HepG2 (cell line): ENCODE data around the gene TUBA1C. TPM values are rescaled to one million over a fixed set of nuclear protein-coding genes. Genes with fewer than 3 reads are reported as not detected.

Experiments
- ATAC-seq: fragments of 200-7000 bp; cut with Tn5 transposase; 3 replicates; pipeline ENCODE4 v1.9.1; 2020; ENCODE audit warnings: mild to moderate bottlenecking, moderate library complexity
- BruUV-seq: library from RNA; stranded (reverse); fragments of 400-500 nt; replicated peaks from 2 replicates; lab custom pipeline; 2021; lab: Mats Ljungman, UMichigan
- CTCF ChIA-PET: fragments of 300-600 bp; formaldehyde crosslinking; extraction: SDS; loops from one replicate; lab custom pipeline; 2021; ENCODE audit warnings: low total read pairs, inconsistent platforms, low intra/inter-chr PET ratio; lab: Yijun Ruan, JAX
- POLR2A ChIA-PET: fragments of 350-600 bp; sonication (Branson Sonifier 250); formaldehyde crosslinking; loops from one replicate; lab custom pipeline; 2020; ENCODE audit warnings: antibody characterized with exemption, inconsistent platforms; lab: Yijun Ruan, JAX
- DNase-seq: peaks from one replicate; pipeline ENCODE4 v3.0.0-alpha.2; 2015; ENCODE audit warnings: low spot score
- FAIRE-seq: peaks from 3 replicates; lab custom pipeline; 2011; peaks lifted over from hg19 to GRCh38; lab: Jason Lieb, UNC
- H2AFZ ChIP-seq: one replicate; pipeline ENCODE4 v1.6.1; 2011; ENCODE audit warnings: low read length, inconsistent platforms
- H3K27ac ChIP-seq: fragments of 300-600 bp; 3 replicates; pipeline ENCODE4 v1.8.0; 2011; ENCODE audit warnings: mixed run types, mild to moderate bottlenecking, mixed read lengths, low read length, inconsistent platforms; ENCODE audit not compliant: insufficient read depth; ENCODE audit errors: extremely low read length
- H3K27me3 ChIP-seq, 2 experiments: fragments of 200-600 bp in 1 of 2; 2 replicates in 1 of 2; 3 replicates in 1 of 2; pipeline versions ENCODE4 v1.6.0 to v1.8.0; 2011; ENCODE audit warnings: low read length in 2 of 2, mild to moderate bottlenecking in 2 of 2, moderate library complexity in 2 of 2, inconsistent platforms in 1 of 2; ENCODE audit not compliant: insufficient read depth in 2 of 2, control insufficient read depth in 1 of 2
- H3K36me3 ChIP-seq, 2 experiments: fragments of 200-600 bp in 1 of 2; replicated peaks in 1 of 2; 2 replicates in 1 of 2; 3 replicates in 1 of 2; pipeline versions ENCODE4 v1.5.1 to v1.8.0; 2011; ENCODE audit warnings: low read length in 2 of 2, inconsistent platforms in 1 of 2; ENCODE audit not compliant: insufficient read depth in 2 of 2, control insufficient read depth in 1 of 2
- H3K4me1 ChIP-seq: 2 replicates; pipeline ENCODE4 v1.5.1; 2012; ENCODE audit warnings: low read length, inconsistent platforms; ENCODE audit not compliant: insufficient read depth
- H3K4me2 ChIP-seq: 2 replicates; pipeline ENCODE4 v1.6.0; 2011; ENCODE audit warnings: low read depth, low read length, inconsistent platforms
- H3K4me3 ChIP-seq, 3 experiments: fragments of 200-600 bp in 1 of 3; sonication (generic), shearing (Covaris generic) in 1 of 3; replicated peaks in 1 of 3; 2 replicates each; pipeline ENCODE4 v1.5.1; 2011 to 2016; ENCODE audit warnings: low read length in 3 of 3, inconsistent platforms in 2 of 3, low read depth in 2 of 3, mild to moderate bottlenecking in 2 of 3, control low read depth in 1 of 3, mixed read lengths in 1 of 3; ENCODE audit not compliant: insufficient read depth in 1 of 3
- H3K79me2 ChIP-seq: one replicate; pipeline ENCODE4 v1.6.1; 2011; ENCODE audit warnings: low read length, inconsistent platforms; ENCODE audit not compliant: insufficient read depth
- H3K9ac ChIP-seq: 2 replicates; pipeline ENCODE4 v1.6.0; 2011; ENCODE audit warnings: mild to moderate bottlenecking, low read depth, low read length, inconsistent platforms; ENCODE audit not compliant: insufficient read depth
- H3K9me3 ChIP-seq: 2 replicates; pipeline ENCODE4 v1.5.1; 2012; ENCODE audit warnings: mild to moderate bottlenecking, low read length
- H4K20me1 ChIP-seq: 2 replicates; pipeline ENCODE4 v1.6.0; 2011; ENCODE audit warnings: inconsistent platforms, mild to moderate bottlenecking, low read length, moderate library complexity; ENCODE audit not compliant: insufficient read depth
- CTCF ChIP-seq: sonication (generic); formaldehyde crosslinking; IDR thresholded peaks from 2 replicates; pipeline ENCODE4 v1.5.0; 2020; ENCODE audit warnings: mild to moderate bottlenecking, missing genetic modification reagents, moderate library complexity
- PCBP1 ChIP-seq: fragments of 200-400 bp; formaldehyde crosslinking; IDR thresholded peaks from 2 replicates; pipeline ENCODE4 v1.6.1; 2017; ENCODE audit warnings: mild to moderate bottlenecking, low read depth, low read length, borderline replicate concordance
- RAD51 ChIP-seq: fragments of 450-650 bp; IDR thresholded peaks from 2 replicates; pipeline ENCODE4 v1.6.1; 2016; ENCODE audit warnings: borderline replicate concordance
- ZBTB33 ChIP-seq: sonication (generic); formaldehyde crosslinking; IDR thresholded peaks from 2 replicates; pipeline ENCODE4 v1.4.0; 2020; ENCODE audit warnings: missing genetic modification reagents
- ZBTB42 ChIP-seq: sonication (generic); formaldehyde crosslinking; IDR thresholded peaks from 2 replicates; pipeline ENCODE4 v1.5.0; 2020; ENCODE audit warnings: mild to moderate bottlenecking, missing genetic modification reagents
- WGBS: methylation state at CpG from one replicate; pipeline ENCODE4 v1.1.6; 2017; ENCODE audit warnings: low lambda C conversion rate; 5-methylcytosine and 5-hydroxymethylcytosine counted together
- in situ Hi-C: cut with HindIII; loops from 2 replicates; pipeline ENCODE4 v1.10.0; 2017; ENCODE audit warnings: low pct_unique_long_range_greater_than_20kb; ENCODE audit not compliant: extremely low pct_ligation_motif_present
- intact Hi-C: fragments of 100-400 bp; cut with micrococcal nuclease; formaldehyde crosslinking; loops from one replicate; pipeline ENCODE4 v1.10.0; 2022; ENCODE audit not compliant: unreplicated experiment
- polyA plus RNA-seq, 8 experiments: library from polyadenylated mRNA; depleted of rRNA in 3 of 8; stranded (reverse) in 7 of 8; unstranded in 1 of 8; fragments of >200 nt; fragmentation: Illumina TruSeq in 4 of 8; extraction: Trizol in 4 of 8; gene quantifications; 2 replicates each; pipeline versions ENCODE4 v1.2.1 to v1.2.3, GENCODE V29; 2011 to 2016; ENCODE audit warnings: low read depth in 4 of 8, missing spikeins in 1 of 8, mixed read lengths in 1 of 8; ENCODE audit not compliant: insufficient read depth in 1 of 8
- total RNA-seq, 5 experiments: library from RNA; depleted of rRNA; stranded (reverse); fragments of >200 nt; fragmentation: Illumina TruSeq; extraction: Trizol; gene quantifications; 2 replicates each; pipeline ENCODE4 v1.2.3, GENCODE V29; 2016; ENCODE audit warnings: low read depth in 1 of 5

Gene TUBA1C
- total and polyA plus RNA-seq, 2 of the 13 experiments (the other 11 are each of a cell fraction or from before 2014, with no cell fraction given) = 693 to 1,075 TPM

- Histone ChIP-seq H3K4me1 (peaks cover 10% of the 10 kb centered on the region), H3K9me3 (no peaks in the 10 kb centered on the region), H4K20me1 (no peaks in the 10 kb centered on the region), H3K27ac (no peak overlapping the region), H3K36me3 (no peaks in the 10 kb centered on the region), H3K9ac (no peak overlapping the region), H3K79me2 (no peaks in the 10 kb centered on the region), H3K4me3 (no peak overlapping the region), H2AFZ (no peak overlapping the region), H3K4me2 (no peak overlapping the region), H3K27me3 (peaks cover 15 to 53% of the 10 kb centered on the region in 2 experiments)
- no peak for FAIRE-seq
- CTCF ChIA-PET = interaction anchor here (1.2 to 1.4 kb wide), 3 partner anchors 10 to 45 kb away, joined by 3 to 4 read pairs (median 3); no protein-coding TSS in a partner anchor
- no peak for TF ChIP-seq ZBTB42 (CRISPR knock-in tag)
- TF ChIP-seq ZBTB33 (CRISPR knock-in tag) = peak; percentile 20; the same call in 1 of the 2 replicates
- peak; percentile 42 for TF ChIP-seq CTCF (CRISPR knock-in tag)
- no peak for TF ChIP-seq PCBP1
- no peak for TF ChIP-seq RAD51
- in situ Hi-C loops (no loop called here), intact Hi-C loops (no loop called here)
- no TSS peak for BruUV-seq
- POLR2A ChIA-PET = no interaction called here
- 24% methylated on average over 6 of the region's 6 CpGs for WGBS
- no peak for DNase-seq
- ATAC-seq = peak; percentile 20
Observed at GRCh38 chr12:49298160-49298559, 33.3 kb downstream of the TUBA1C start.
